ENCODE results near the gene TUBD1. TPM values are rescaled to one million over a fixed set of nuclear protein-coding genes. Genes with fewer than 3 reads are reported as not detected.

Gene TUBD1
- total and polyA plus RNA-seq, 2 of the 13 experiments (the other 11 are each of a cell fraction or from before 2014, with no cell fraction given), result 18.2 to 25.9 TPM

DNA sequence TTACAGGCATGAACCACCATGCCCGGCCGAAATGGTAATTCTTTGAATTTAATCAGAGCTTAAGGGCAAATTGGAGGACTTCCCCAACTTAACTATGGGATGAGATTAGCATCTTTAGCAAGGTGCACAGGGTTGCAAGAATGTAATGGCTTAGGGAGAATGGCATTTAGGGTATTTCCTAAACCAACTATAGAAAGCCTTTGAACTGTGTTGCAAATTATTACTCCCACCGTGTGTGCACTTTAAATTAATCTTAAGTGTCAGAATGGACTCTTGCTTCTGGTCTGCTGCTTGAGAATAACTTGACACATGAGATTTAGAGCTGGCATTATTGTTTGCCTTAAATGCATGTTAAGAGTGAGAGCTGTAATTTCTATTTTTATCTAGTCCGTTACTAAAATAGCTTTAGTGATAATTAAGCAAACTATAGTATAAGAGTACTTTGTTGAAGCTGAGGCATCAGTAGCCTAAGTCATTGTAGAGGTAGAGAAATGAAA, 59.8 kb downstream of the TUBD1 start (continued):
- TF ChIP-seq, protein P1, sequence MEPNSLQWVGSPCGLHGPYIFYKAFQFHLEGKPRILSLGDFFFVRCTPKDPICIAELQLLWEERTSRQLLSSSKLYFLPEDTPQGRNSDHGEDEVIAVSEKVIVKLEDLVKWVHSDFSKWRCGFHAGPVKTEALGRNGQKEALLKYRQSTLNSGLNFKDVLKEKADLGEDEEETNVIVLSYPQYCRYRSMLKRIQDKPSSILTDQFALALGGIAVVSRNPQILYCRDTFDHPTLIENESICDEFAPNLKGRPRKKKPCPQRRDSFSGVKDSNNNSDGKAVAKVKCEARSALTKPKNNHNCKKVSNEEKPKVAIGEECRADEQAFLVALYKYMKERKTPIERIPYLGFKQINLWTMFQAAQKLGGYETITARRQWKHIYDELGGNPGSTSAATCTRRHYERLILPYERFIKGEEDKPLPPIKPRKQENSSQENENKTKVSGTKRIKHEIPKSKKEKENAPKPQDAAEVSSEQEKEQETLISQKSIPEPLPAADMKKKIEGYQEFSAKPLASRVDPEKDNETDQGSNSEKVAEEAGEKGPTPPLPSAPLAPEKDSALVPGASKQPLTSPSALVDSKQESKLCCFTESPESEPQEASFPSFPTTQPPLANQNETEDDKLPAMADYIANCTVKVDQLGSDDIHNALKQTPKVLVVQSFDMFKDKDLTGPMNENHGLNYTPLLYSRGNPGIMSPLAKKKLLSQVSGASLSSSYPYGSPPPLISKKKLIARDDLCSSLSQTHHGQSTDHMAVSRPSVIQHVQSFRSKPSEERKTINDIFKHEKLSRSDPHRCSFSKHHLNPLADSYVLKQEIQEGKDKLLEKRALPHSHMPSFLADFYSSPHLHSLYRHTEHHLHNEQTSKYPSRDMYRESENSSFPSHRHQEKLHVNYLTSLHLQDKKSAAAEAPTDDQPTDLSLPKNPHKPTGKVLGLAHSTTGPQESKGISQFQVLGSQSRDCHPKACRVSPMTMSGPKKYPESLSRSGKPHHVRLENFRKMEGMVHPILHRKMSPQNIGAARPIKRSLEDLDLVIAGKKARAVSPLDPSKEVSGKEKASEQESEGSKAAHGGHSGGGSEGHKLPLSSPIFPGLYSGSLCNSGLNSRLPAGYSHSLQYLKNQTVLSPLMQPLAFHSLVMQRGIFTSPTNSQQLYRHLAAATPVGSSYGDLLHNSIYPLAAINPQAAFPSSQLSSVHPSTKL (CRISPR knock-in tag; IDR thresholded peaks at IDR 0.05), result peak; percentile 56
- TF ChIP-seq, protein P2, sequence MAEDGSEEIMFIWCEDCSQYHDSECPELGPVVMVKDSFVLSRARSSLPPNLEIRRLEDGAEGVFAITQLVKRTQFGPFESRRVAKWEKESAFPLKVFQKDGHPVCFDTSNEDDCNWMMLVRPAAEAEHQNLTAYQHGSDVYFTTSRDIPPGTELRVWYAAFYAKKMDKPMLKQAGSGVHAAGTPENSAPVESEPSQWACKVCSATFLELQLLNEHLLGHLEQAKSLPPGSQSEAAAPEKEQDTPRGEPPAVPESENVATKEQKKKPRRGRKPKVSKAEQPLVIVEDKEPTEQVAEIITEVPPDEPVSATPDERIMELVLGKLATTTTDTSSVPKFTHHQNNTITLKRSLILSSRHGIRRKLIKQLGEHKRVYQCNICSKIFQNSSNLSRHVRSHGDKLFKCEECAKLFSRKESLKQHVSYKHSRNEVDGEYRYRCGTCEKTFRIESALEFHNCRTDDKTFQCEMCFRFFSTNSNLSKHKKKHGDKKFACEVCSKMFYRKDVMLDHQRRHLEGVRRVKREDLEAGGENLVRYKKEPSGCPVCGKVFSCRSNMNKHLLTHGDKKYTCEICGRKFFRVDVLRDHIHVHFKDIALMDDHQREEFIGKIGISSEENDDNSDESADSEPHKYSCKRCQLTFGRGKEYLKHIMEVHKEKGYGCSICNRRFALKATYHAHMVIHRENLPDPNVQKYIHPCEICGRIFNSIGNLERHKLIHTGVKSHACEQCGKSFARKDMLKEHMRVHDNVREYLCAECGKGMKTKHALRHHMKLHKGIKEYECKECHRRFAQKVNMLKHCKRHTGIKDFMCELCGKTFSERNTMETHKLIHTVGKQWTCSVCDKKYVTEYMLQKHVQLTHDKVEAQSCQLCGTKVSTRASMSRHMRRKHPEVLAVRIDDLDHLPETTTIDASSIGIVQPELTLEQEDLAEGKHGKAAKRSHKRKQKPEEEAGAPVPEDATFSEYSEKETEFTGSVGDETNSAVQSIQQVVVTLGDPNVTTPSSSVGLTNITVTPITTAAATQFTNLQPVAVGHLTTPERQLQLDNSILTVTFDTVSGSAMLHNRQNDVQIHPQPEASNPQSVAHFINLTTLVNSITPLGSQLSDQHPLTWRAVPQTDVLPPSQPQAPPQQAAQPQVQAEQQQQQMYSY (CRISPR knock-in tag; IDR thresholded peaks at IDR 0.05), result no peak
- TF ChIP-seq KDM2A (CRISPR knock-in tag; IDR thresholded peaks at IDR 0.05; ENCODE audit: borderline replicate concordance, low read depth), result no peak
- TF ChIP-seq TIGD3 (CRISPR knock-in tag; IDR thresholded peaks at IDR 0.05; ENCODE audit: borderline replicate concordance), result no peak
- no peak for TF ChIP-seq ZFP36 (IDR thresholded peaks at IDR 0.05; ENCODE audit: borderline replicate concordance, low read depth, low read length, partially characterized antibody)
- TF ChIP-seq RELA (CRISPR knock-in tag; IDR thresholded peaks at IDR 0.05), result no peak; the same call in 1 of the 2 replicates
- TF ChIP-seq NFATC3 (CRISPR knock-in tag; IDR thresholded peaks at IDR 0.05), result no peak
- no peak for TF ChIP-seq GPN1 (CRISPR knock-in tag; IDR thresholded peaks at IDR 0.05; ENCODE audit: borderline replicate concordance)
- TF ChIP-seq REXO4 (CRISPR knock-in tag; IDR thresholded peaks at IDR 0.05; ENCODE audit: borderline replicate concordance), result no peak
- TF ChIP-seq, protein P3, sequence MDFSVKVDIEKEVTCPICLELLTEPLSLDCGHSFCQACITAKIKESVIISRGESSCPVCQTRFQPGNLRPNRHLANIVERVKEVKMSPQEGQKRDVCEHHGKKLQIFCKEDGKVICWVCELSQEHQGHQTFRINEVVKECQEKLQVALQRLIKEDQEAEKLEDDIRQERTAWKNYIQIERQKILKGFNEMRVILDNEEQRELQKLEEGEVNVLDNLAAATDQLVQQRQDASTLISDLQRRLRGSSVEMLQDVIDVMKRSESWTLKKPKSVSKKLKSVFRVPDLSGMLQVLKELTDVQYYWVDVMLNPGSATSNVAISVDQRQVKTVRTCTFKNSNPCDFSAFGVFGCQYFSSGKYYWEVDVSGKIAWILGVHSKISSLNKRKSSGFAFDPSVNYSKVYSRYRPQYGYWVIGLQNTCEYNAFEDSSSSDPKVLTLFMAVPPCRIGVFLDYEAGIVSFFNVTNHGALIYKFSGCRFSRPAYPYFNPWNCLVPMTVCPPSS (IDR thresholded peaks at IDR 0.05), result no peak
- TF ChIP-seq TAF15 (IDR thresholded peaks at IDR 0.05; ENCODE audit: low read depth, low read length, poor library complexity, severe bottlenecking), result no peak
- TF ChIP-seq NFIC (IDR thresholded peaks at IDR 0.05; ENCODE audit: low read length), result no peak
- TF ChIP-seq CEBPB (IDR thresholded peaks at IDR 0.05; ENCODE audit: borderline replicate concordance, low read depth, low read length), result peak; percentile 49; the same call in 1 of the 2 replicates
- TF ChIP-seq ZSCAN22 (CRISPR knock-in tag; IDR thresholded peaks at IDR 0.05), result no peak
- TF ChIP-seq ZNF251 (CRISPR knock-in tag; IDR thresholded peaks at IDR 0.05), result no peak
